HepG2 (cell line): ENCODE measurements around the gene PVR. TPM values are rescaled to one million over a fixed set of nuclear protein-coding genes. Genes with fewer than 3 reads are reported as not detected.

Experiments used
- ARHGAP35 ChIP-seq: sonication (generic); formaldehyde crosslinking; IDR thresholded peaks from 2 replicates; pipeline ENCODE4 v1.9.0; 2022; ENCODE audit warnings: mild to moderate bottlenecking, inconsistent platforms, moderate library complexity, missing genetic modification reagents, borderline replicate concordance
- FOXO1 ChIP-seq: sonication (generic); formaldehyde crosslinking; IDR thresholded peaks from 2 replicates; pipeline ENCODE4 v1.4.0; 2020; ENCODE audit warnings: missing genetic modification reagents
- MAZ ChIP-seq, 2 experiments: sonication (generic) in 1 of 2; formaldehyde crosslinking in 1 of 2; IDR thresholded peaks; 2 replicates each; pipeline versions ENCODE4 v1.5.0 to v1.6.1; 2012 to 2020; ENCODE audit warnings: low read depth in 2 of 2, mild to moderate bottlenecking in 2 of 2, borderline replicate concordance in 1 of 2, improper control_type of control experiment in 1 of 2, low read length in 1 of 2, missing genetic modification reagents in 1 of 2, moderate library complexity in 1 of 2
- NFYC ChIP-seq: IDR thresholded peaks from 2 replicates; pipeline ENCODE4 v1.6.1; 2016; ENCODE audit warnings: missing genetic modification reagents, missing compliant biosample characterization
- POLR2AphosphoS5 ChIP-seq: IDR thresholded peaks from 2 replicates; pipeline ENCODE4 v1.6.1; 2012; ENCODE audit warnings: low read depth, low read length
- SMAD1 ChIP-seq: sonication (generic); formaldehyde crosslinking; IDR thresholded peaks from 2 replicates; pipeline ENCODE4 v1.4.0; 2020; ENCODE audit warnings: missing genetic modification reagents, low read depth, mild to moderate bottlenecking, borderline replicate concordance
- SP2 ChIP-seq: sonication (generic); formaldehyde crosslinking; IDR thresholded peaks from 2 replicates; pipeline ENCODE4 v1.5.1; 2020; ENCODE audit warnings: mild to moderate bottlenecking, missing genetic modification reagents
- ZMYM4 ChIP-seq: sonication (generic); formaldehyde crosslinking; IDR thresholded peaks from 2 replicates; pipeline ENCODE4 v1.8.1; 2023; ENCODE audit warnings: mild to moderate bottlenecking, missing genetic modification reagents
- ZNF121 ChIP-seq: sonication (generic); formaldehyde crosslinking; IDR thresholded peaks from 2 replicates; pipeline ENCODE4 v1.5.0; 2020; ENCODE audit warnings: mild to moderate bottlenecking, missing genetic modification reagents
- ZNF335 ChIP-seq: sonication (generic); formaldehyde crosslinking; IDR thresholded peaks from 2 replicates; pipeline ENCODE4 v1.4.0; 2020; ENCODE audit warnings: missing genetic modification reagents
- ZNF557 ChIP-seq: sonication (generic); formaldehyde crosslinking; IDR thresholded peaks from 2 replicates; pipeline ENCODE4 v1.4.0; 2020; ENCODE audit warnings: missing genetic modification reagents
- ZNF7 ChIP-seq: IDR thresholded peaks from 2 replicates; pipeline ENCODE4 v1.6.1; 2016; ENCODE audit warnings: missing biosample characterization, missing genetic modification reagents
- polyA plus RNA-seq, 8 experiments: library from polyadenylated mRNA; depleted of rRNA in 3 of 8; stranded (reverse) in 7 of 8; unstranded in 1 of 8; fragments of >200 nt; fragmentation: Illumina TruSeq in 4 of 8; extraction: Trizol in 4 of 8; gene quantifications; 2 replicates each; pipeline versions ENCODE4 v1.2.1 to v1.2.3, GENCODE V29; 2011 to 2016; ENCODE audit warnings: low read depth in 4 of 8, missing spikeins in 1 of 8, mixed read lengths in 1 of 8; ENCODE audit not compliant: insufficient read depth in 1 of 8
- total RNA-seq, 5 experiments: library from RNA; depleted of rRNA; stranded (reverse); fragments of >200 nt; fragmentation: Illumina TruSeq; extraction: Trizol; gene quantifications; 2 replicates each; pipeline ENCODE4 v1.2.3, GENCODE V29; 2016; ENCODE audit warnings: low read depth in 1 of 5
- TF ChIP-seq, protein P1 (sequence below): sonication (generic); formaldehyde crosslinking; IDR thresholded peaks from 2 replicates; pipeline ENCODE4 v1.5.0; 2020; ENCODE audit warnings: mild to moderate bottlenecking, missing genetic modification reagents, borderline replicate concordance
- TF ChIP-seq, protein P2 (sequence below): IDR thresholded peaks from 2 replicates; pipeline ENCODE4 v1.6.1; 2016
- TF ChIP-seq, protein P3 (sequence below): IDR thresholded peaks from 2 replicates; pipeline ENCODE4 v1.6.1; 2018; ENCODE audit warnings: missing genetic modification reagents
- TF ChIP-seq, protein P4 (sequence below): sonication (generic); formaldehyde crosslinking; IDR thresholded peaks from 2 replicates; pipeline ENCODE4 v1.8.0; 2022; ENCODE audit warnings: missing genetic modification reagents, mild to moderate bottlenecking, moderate library complexity, borderline replicate concordance

The PVR gene
- total and polyA plus RNA-seq, 2 of the 13 experiments (the other 11 are each of a cell fraction or from before 2014, with no cell fraction given), result 43.4 to 46.6 TPM

DNA sequence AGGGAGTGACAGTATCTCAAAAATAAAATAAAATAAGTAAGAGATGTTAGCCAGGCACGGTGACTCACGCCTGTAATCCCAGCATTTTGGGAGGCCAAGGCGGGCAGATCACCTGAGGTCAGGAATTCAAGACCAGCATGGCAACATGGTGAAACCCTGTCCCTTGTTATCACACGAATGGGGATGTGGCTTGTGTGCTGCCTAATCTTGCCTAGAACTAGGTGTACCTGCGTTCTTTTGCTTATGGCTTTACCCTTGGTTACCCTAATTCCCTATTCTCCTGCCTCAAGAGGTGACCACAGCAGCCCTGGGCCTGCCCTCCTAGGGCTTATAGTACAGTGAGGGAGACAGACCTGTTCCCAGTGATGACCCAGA lies 6.3 kb upstream of the PVR start (continued):
- TF ChIP-seq, protein P1, sequence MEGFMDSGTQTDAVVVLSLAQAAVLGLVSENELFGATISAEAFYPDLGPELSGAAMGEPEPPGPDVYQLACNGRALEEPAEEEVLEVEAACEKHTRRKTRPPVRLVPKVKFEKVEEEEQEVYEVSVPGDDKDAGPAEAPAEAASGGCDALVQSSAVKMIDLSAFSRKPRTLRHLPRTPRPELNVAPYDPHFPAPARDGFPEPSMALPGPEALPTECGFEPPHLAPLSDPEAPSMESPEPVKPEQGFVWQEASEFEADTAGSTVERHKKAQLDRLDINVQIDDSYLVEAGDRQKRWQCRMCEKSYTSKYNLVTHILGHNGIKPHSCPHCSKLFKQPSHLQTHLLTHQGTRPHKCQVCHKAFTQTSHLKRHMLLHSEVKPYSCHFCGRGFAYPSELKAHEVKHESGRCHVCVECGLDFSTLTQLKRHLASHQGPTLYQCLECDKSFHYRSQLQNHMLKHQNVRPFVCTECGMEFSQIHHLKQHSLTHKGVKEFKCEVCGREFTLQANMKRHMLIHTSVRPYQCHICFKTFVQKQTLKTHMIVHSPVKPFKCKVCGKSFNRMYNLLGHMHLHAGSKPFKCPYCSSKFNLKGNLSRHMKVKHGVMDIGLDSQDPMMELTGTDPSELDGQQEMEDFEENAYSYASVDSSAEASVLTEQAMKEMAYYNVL (CRISPR knock-in tag), result 0 out of 2 replicates have a peak, but pooled peaks have one; percentile 1
- TF ChIP-seq, protein P2, sequence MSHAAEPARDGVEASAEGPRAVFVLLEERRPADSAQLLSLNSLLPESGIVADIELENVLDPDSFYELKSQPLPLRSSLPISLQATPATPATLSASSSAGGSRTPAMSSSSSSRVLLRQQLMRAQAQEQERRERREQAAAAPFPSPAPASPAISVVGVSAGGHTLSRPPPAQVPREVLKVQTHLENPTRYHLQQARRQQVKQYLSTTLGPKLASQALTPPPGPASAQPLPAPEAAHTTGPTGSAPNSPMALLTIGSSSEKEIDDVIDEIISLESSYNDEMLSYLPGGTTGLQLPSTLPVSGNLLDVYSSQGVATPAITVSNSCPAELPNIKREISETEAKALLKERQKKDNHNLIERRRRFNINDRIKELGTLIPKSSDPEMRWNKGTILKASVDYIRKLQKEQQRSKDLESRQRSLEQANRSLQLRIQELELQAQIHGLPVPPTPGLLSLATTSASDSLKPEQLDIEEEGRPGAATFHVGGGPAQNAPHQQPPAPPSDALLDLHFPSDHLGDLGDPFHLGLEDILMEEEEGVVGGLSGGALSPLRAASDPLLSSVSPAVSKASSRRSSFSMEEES (CRISPR knock-in tag), result no peak
- TF ChIP-seq ZMYM4 (CRISPR knock-in tag) (no peak), ZNF335 (no peak), ARHGAP35 (no peak), MAZ (IDR thresholded peaks at IDR 0.05; ENCODE audit: borderline replicate concordance, low read depth, low read length) (no peak), MAZ (CRISPR knock-in tag; IDR thresholded peaks at IDR 0.05; ENCODE audit: low read depth) (no peak), ZNF121 (CRISPR knock-in tag) (0 out of 2 replicates have a peak, but pooled peaks have one; percentile 3), NFYC (no peak), ZNF7 (peak; percentile 9; the same call in 1 of the 2 replicates), SP2 (no peak), ZNF557 (CRISPR knock-in tag) (no peak), SMAD1 (CRISPR knock-in tag) (no peak), POLR2AphosphoS5 (no peak; the same call in 1 of the 2 replicates), FOXO1 (CRISPR knock-in tag) (no peak)
- TF ChIP-seq, protein P3, sequence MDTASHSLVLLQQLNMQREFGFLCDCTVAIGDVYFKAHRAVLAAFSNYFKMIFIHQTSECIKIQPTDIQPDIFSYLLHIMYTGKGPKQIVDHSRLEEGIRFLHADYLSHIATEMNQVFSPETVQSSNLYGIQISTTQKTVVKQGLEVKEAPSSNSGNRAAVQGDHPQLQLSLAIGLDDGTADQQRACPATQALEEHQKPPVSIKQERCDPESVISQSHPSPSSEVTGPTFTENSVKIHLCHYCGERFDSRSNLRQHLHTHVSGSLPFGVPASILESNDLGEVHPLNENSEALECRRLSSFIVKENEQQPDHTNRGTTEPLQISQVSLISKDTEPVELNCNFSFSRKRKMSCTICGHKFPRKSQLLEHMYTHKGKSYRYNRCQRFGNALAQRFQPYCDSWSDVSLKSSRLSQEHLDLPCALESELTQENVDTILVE, result no peak
- TF ChIP-seq, protein P4, sequence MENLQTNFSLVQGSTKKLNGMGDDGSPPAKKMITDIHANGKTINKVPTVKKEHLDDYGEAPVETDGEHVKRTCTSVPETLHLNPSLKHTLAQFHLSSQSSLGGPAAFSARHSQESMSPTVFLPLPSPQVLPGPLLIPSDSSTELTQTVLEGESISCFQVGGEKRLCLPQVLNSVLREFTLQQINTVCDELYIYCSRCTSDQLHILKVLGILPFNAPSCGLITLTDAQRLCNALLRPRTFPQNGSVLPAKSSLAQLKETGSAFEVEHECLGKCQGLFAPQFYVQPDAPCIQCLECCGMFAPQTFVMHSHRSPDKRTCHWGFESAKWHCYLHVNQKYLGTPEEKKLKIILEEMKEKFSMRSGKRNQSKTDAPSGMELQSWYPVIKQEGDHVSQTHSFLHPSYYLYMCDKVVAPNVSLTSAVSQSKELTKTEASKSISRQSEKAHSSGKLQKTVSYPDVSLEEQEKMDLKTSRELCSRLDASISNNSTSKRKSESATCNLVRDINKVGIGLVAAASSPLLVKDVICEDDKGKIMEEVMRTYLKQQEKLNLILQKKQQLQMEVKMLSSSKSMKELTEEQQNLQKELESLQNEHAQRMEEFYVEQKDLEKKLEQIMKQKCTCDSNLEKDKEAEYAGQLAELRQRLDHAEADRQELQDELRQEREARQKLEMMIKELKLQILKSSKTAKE, result no peak
- TF ChIP-seq, all 625 proteins: peak for 8
